IPS-20b (cell line): ENCODE results near the gene MAST4.
"Not testable (repeated sequence)": the region's sequence is repeated elsewhere in the genome, so short reads cannot be mapped to it uniquely, and the experiment has no call there.

Experiments used
- H3K27ac ChIP-seq: one replicate; pipeline ENCODE4 v1.5.1; 2013; ENCODE audit warnings: low read length
- H3K27me3 ChIP-seq: 2 replicates; pipeline ENCODE4 v1.6.1; 2013; ENCODE audit warnings: mild to moderate bottlenecking, low read length, inconsistent platforms; ENCODE audit not compliant: insufficient read depth
- H3K36me3 ChIP-seq: 2 replicates; pipeline ENCODE4 v1.6.1; 2013; ENCODE audit warnings: low read depth, mild to moderate bottlenecking, inconsistent platforms, low read length, moderate library complexity; ENCODE audit not compliant: insufficient read depth
- H3K4me1 ChIP-seq: 2 replicates; pipeline ENCODE4 v1.6.1; 2013; ENCODE audit warnings: mild to moderate bottlenecking, control low read depth, inconsistent platforms, low read length, moderate library complexity; ENCODE audit not compliant: insufficient read depth
- H3K4me3 ChIP-seq: 2 replicates; pipeline ENCODE4 v1.5.1; 2013; ENCODE audit warnings: mild to moderate bottlenecking, low read length, inconsistent platforms
- H3K9ac ChIP-seq: 2 replicates; pipeline ENCODE4 v1.6.1; 2013; ENCODE audit warnings: low read depth, mild to moderate bottlenecking, inconsistent platforms, low read length, moderate library complexity
- H3K9me3 ChIP-seq: 2 replicates; pipeline ENCODE4 v1.6.1; 2013; ENCODE audit warnings: mild to moderate bottlenecking, low read depth, low read length, inconsistent platforms; ENCODE audit not compliant: insufficient read depth

The MAST4 gene

DNA sequence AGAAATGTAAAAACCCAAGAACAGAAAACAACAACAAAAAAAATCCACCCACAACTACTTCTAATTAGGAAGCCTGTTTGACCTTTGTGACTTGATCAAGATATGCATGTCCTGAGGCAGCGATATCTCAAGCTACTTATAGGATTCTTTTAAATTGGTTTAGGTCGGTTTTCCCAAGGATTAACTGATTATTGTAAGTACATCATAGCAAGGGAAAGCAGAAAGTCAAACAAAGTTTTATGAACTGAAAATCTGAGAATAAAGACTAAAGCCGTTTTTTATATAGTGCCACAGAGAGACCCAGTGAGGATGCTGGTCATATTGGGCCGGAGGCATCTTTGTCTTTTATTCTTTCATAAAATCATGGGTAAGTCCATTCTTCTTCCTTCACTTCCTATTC, 528.4 kb downstream of the MAST4 start:
- Histone ChIP-seq H3K4me3 (no peak overlapping the region), H3K9ac (no peak overlapping the region), H3K27ac (no peak overlapping the region), H3K4me1 (no peaks in the 10 kb centered on the region), H3K9me3 (no peaks in the 10 kb centered on the region), H3K36me3 (no peaks in the 10 kb centered on the region), H3K27me3 (no peaks in the 10 kb centered on the region)

DNA sequence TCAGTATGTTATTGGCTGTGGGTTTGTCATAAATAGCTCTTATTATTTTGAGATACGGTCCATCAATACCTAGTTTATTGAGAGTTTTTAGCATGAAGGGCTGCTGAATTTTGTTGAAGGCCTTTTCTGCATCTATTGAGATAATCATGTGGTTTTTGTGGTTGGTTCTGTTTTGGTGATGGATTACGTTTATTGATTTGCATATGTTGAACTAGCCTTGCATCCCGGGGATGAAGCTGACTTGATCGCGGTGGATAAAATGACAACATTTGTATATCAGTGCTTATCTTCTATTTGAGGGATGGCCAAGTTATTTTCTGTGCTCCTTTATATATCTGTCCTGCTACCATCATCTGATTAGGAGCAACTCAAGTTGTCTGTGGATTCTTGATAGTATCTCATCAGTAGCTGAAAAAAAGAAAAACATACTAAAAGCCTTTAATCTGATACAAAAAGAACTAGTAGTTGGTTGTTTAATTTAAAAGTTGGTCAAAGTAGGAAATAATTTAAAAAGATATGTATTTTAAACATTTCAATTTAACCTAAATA, 531.2 kb downstream of the MAST4 start:
- H3K27me3 ChIP-seq, H3K9me3 ChIP-seq, H3K9ac ChIP-seq, H3K4me1 ChIP-seq, H3K36me3 ChIP-seq, H3K4me3 ChIP-seq, H3K27ac ChIP-seq: not testable (repeated sequence)

DNA sequence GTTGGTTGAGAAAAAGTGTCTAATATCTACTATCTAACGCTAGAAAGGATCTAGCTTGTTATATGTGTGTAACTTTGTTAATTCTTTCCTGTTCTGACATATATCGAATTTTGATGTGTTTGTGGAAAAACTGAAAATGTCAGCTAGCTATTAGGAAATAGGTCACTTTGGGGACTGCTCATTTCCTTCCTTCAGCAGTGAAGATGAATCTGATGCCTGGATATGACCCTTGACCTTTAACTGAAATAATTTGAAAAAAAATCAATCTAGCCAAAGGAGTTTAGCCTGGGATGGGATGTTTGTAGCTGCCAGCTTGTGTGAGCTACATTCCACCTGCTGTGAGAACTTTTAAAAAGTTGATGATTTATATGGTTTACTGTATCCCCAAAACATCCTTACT, 533.6 kb downstream of the MAST4 start:
- H3K9me3 ChIP-seq, result no peaks in the 10 kb centered on the region
- H3K4me1 ChIP-seq, result no peaks in the 10 kb centered on the region
- no peak overlapping the region for H3K4me3 ChIP-seq
- H3K9ac ChIP-seq, result no peak overlapping the region
- H3K27me3 ChIP-seq, result no peaks in the 10 kb centered on the region
- H3K27ac ChIP-seq, result no peak overlapping the region
- H3K36me3 ChIP-seq, result no peaks in the 10 kb centered on the region

DNA sequence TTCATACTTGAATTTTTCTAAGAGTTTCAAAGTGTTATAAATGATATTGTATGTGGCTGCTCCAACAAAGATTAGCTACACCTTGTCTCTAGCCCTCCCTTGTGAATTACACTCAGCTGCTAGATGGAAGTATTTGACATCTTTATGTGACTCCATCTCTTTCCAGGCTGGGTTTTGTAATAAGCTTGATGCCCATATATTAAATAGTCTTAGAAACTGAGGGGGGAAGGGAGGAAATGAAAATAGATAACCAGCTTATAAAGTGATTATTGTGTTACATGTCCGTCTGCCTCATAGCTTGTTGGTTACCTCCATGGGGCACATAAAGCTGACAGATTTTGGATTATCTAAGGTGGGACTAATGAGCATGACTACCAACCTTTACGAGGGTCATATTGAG, 537.0 kb downstream of the MAST4 start:
- no peaks in the 10 kb centered on the region for H3K36me3 ChIP-seq
- H3K9me3 ChIP-seq, result no peaks in the 10 kb centered on the region
- H3K27ac ChIP-seq, result no peak overlapping the region
- H3K9ac ChIP-seq, result no peak overlapping the region
- no peaks in the 10 kb centered on the region for H3K27me3 ChIP-seq
- no peak overlapping the region for H3K4me3 ChIP-seq
- H3K4me1 ChIP-seq, result no peaks in the 10 kb centered on the region

DNA sequence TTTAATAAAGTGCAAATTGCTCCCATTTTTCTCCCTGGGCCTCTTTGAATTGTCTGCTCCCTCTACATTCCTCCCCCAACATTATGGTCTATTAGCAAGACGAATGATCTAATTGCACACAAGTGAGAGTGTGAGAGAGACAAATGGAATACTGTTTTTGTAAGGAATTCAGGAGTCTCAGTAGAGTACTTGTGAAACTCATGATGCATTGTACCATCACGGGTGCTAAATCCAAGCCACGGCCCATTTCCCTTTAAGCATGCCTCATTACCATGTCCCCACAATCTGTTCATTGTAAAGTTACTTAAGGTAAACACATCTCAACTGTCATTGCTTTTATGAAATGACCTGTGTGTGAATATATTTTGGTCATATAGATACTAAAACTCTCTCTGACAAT, 537.6 kb downstream of the MAST4 start:
- H3K9ac ChIP-seq, result no peak overlapping the region
- no peak overlapping the region for H3K4me3 ChIP-seq
- H3K36me3 ChIP-seq, result no peaks in the 10 kb centered on the region
- no peak overlapping the region for H3K27ac ChIP-seq
- no peaks in the 10 kb centered on the region for H3K9me3 ChIP-seq
- no peaks in the 10 kb centered on the region for H3K27me3 ChIP-seq
- H3K4me1 ChIP-seq, result no peaks in the 10 kb centered on the region

DNA sequence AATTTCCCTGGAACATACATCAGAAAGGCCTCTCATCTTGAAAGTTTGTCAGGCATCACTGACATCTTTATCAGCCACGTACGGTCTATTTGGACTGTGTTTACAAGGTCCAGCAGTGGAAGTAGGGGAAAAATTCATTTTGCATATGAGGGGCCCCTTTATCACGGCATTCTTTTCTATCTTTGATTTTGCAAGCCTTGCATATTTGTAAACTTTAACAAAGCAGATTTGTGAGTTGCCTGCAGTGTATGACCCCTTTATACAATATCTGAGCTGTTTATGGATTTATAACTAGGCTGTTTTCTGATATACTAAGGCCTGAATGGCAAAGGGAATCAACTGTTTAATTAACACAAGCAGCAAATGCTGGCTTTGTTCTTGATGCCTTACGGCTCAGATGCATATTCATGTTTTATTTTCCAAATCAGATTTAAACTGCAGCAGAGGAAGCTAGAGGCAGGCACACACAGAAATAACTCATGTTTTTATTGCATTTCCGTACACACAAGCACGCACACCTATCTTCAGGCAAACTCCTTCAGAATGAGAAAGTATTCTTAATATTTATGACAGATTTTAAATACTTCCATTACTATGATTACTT, 539.3 kb downstream of the MAST4 start:
- Histone ChIP-seq H3K27me3 (no peaks in the 10 kb centered on the region), H3K36me3 (no peaks in the 10 kb centered on the region), H3K9me3 (no peaks in the 10 kb centered on the region), H3K27ac (no peak overlapping the region), H3K9ac (no peak overlapping the region), H3K4me1 (no peaks in the 10 kb centered on the region), H3K4me3 (no peak overlapping the region)

DNA sequence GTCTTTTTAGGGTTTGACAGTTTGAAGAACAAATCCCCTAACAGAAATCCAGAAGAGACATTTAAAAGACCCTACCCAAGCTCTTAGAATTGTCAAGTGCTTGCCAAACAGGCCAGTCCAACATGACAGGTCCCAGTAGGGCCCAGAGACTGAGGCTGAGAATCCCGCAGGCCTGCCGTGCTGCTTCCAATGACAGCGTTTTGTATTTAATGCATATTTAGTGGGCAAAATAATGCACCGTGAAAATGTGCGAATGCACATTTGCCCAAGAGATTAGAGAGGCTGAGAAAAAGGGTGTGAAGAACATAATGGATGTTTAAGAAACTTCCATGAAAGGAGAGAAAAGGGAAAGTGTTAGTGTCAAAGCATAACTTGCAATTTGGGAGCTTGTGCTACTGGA, 542.8 kb downstream of the MAST4 start:
- H3K36me3 ChIP-seq, result peaks cover 4% of the 10 kb centered on the region; the same call in 1 of the 2 replicates
- no peaks in the 10 kb centered on the region for H3K9me3 ChIP-seq
- no peak overlapping the region for H3K9ac ChIP-seq

DNA sequence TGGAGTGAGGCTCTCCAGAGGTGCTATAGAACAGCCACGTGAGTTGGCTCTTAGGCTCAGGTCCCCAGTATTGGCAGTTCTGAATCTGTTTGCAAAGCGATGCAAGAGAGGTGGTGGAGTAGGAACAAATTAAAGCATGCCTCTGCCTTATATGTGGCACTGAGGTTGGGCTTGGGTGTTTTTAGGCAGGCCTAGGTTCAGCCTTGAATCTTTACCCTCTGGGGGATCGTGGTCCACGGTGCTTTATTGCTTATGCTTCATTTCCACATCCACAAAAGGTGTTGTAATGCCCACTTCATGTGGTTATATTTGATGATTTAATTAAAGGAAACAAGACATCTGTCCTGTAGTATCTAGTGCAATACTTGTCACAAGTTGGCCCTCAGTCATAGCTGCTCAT, 544.2 kb downstream of the MAST4 start:
- Histone ChIP-seq H3K9ac (no peak overlapping the region), H3K36me3 (peaks cover 6% of the 10 kb centered on the region; the same call in 1 of the 2 replicates), H3K27me3 (no peaks in the 10 kb centered on the region), H3K27ac (no peak overlapping the region), H3K9me3 (no peaks in the 10 kb centered on the region), H3K4me1 (no peaks in the 10 kb centered on the region), H3K4me3 (no peak overlapping the region)

More for the DNA sequence above, 542.8 kb downstream of the MAST4 start:
- no peaks in the 10 kb centered on the region for H3K4me1 ChIP-seq
- no peak overlapping the region for H3K4me3 ChIP-seq
- no peak overlapping the region for H3K27ac ChIP-seq
- H3K27me3 ChIP-seq, result no peaks in the 10 kb centered on the region

DNA sequence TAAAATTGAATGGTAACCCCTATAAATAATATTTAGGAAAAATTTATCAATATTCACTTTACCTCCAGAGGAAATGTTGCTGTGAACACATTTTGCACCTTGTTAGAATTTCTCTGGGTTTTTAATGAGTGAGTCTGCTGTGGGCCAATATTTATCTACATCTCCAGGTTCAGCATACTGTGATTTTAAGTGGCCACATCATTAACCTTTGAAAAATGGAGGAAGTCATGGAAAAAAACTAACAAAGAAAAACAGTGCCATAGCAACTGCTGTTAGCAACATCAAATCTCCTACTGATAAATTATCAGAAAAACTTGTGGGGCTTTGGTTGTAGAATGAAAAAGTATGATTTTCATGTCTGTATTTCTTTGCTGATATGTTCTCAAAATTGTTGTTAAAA, 545.5 kb downstream of the MAST4 start:
- no peak overlapping the region for H3K27ac ChIP-seq
- no peaks in the 10 kb centered on the region for H3K9me3 ChIP-seq
- H3K4me1 ChIP-seq, result no peaks in the 10 kb centered on the region
- H3K27me3 ChIP-seq, result no peaks in the 10 kb centered on the region
- no peak overlapping the region for H3K9ac ChIP-seq
- H3K4me3 ChIP-seq, result no peak overlapping the region
- peaks cover 7% of the 10 kb centered on the region; the same call in 1 of the 2 replicates for H3K36me3 ChIP-seq

DNA sequence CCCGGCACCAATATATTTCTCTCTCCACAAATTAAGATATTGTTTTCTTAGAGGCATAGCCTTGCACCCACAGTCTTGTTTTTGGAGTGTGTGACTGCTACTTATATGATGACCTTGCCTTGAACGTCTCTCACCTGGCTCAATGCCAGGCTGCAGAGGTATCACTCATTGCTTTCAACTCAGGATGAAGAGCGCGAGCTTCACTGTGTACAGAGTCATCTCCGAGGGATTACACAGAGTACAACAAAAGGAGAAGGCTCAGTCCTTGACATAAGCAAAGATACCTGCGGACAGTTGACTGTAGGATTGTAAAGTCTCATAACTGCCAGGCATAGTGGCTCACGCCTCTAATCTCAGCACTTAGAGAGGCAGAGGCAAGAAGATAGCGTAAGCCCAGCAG, 546.6 kb downstream of the MAST4 start:
- H3K9me3 ChIP-seq, result no peaks in the 10 kb centered on the region
- H3K9ac ChIP-seq, result no peak overlapping the region
- no peak overlapping the region for H3K4me3 ChIP-seq
- H3K36me3 ChIP-seq, result peaks cover 7% of the 10 kb centered on the region; the same call in 1 of the 2 replicates
- H3K4me1 ChIP-seq, result no peaks in the 10 kb centered on the region
- no peak overlapping the region for H3K27ac ChIP-seq
- no peaks in the 10 kb centered on the region for H3K27me3 ChIP-seq

DNA sequence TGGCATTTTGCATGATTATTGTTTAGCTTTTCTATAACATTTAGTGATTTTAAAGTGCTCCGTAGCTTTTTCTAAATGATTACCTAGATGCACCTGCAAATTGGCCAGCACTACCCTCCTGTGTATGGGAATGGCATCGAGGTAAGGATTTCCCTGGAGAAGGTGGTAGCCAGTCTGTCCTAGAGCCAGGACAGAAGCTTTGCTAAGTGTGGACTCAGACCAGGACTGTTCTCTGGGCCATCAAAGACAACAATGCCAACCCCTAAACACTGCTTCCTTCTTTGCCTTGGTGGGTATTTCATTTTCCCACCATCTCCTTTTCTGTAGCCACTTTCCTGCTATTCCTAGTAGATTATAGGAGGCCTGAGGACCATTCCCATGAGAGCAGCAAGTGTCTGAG, 547.4 kb downstream of the MAST4 start:
- Histone ChIP-seq H3K4me1 (no peaks in the 10 kb centered on the region), H3K9me3 (no peaks in the 10 kb centered on the region), H3K36me3 (peaks cover 7% of the 10 kb centered on the region; the same call in 1 of the 2 replicates), H3K27ac (no peak overlapping the region), H3K9ac (no peak overlapping the region), H3K4me3 (no peak overlapping the region), H3K27me3 (no peaks in the 10 kb centered on the region)

DNA sequence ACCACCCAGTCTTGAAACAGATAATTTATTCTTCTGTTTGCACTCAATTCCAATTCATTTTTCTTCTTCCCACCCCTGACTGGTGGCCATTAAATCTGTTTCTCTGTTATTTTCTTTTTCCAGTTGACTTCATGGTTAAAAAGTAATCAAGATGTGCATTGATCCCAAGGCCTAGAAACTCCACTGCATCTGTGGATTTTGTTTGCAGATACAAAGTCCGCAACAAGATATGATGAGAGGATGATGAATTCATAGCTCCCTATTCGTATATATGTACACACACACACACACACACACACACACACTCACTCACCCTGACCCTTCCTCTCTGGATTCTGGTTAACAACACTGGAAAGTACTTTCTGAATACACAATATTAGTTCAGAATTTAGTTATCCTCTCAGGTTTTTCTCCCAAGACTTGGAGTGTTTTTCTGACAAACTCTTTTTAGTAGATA, 548.0 kb downstream of the MAST4 start:
- no peaks in the 10 kb centered on the region for H3K9me3 ChIP-seq
- H3K36me3 ChIP-seq, result peaks cover 7% of the 10 kb centered on the region; the same call in 1 of the 2 replicates
- no peak overlapping the region for H3K9ac ChIP-seq
- H3K27ac ChIP-seq, result no peak overlapping the region
- H3K27me3 ChIP-seq, result no peaks in the 10 kb centered on the region
- H3K4me1 ChIP-seq, result no peaks in the 10 kb centered on the region
- H3K4me3 ChIP-seq, result no peak overlapping the region
